Fibroblast of villous mesenchyme (primary cell): Measurements from ENCODE around the gene ATP6V1G2. TPM values are rescaled to one million over a fixed set of nuclear protein-coding genes. Genes with fewer than 3 reads are reported as not detected.

Source experiments
- DNase-seq: peaks from one replicate; pipeline ENCODE4 v3.0.0-alpha.2; 2010; ENCODE audit warnings: low read depth
- H3K4me3 ChIP-seq: 2 replicates; pipeline ENCODE4 v1.5.1; 2011; ENCODE audit warnings: low read depth, mild to moderate bottlenecking, low read length
- CTCF ChIP-seq: IDR thresholded peaks from 2 replicates; pipeline ENCODE4 v1.5.1; 2012; ENCODE audit warnings: low read depth, mild to moderate bottlenecking, low read length; ENCODE audit not compliant: insufficient read depth
- total RNA-seq: library from RNA; depleted of rRNA; stranded (reverse); fragments of >200 nt; gene quantifications from 2 replicates; pipeline ENCODE4 v1.2.3, GENCODE V29; 2012

Gene ATP6V1G2
- total RNA-seq, 1 donor, result 3.0 TPM

GRCh38 chr6:31586008-31586407 is 39.6 kb upstream of the ATP6V1G2 start, which contains the start of gene LST1:
Gene LST1, plus strand, starts transcription at chr6:31586277. Its CDS starts 1,023 bp downstream, at chr6:31587300.
- no peak within 1 kb of the TSS for H3K4me3 ChIP-seq
- DNase-seq, result no peak
- TF ChIP-seq CTCF, result no peak

- TF ChIP-seq CTCF, result peak; percentile 37
- no peak overlapping the region for H3K4me3 ChIP-seq
- DNase-seq, result no peak
Measured at GRCh38 chr6:31585491-31585890, 39.1 kb upstream of the ATP6V1G2 start.

- no peak for DNase-seq
- H3K4me3 ChIP-seq, result peak within 1 kb of the TSS; percentile 88
- TF ChIP-seq CTCF, result no peak
Measured at GRCh38 chr6:31582230-31582643, 35.8 kb upstream of the ATP6V1G2 start, which contains the start of gene LTB. Gene LTB, minus strand, starts transcription at chr6:31582424. Its CDS starts 7 bp downstream, at chr6:31582417.

GRCh38 chr6:31581434-31582229 is 35.2 kb upstream of the ATP6V1G2 start:
- H3K4me3 ChIP-seq, result peak overlapping the region; percentile 88
- no peak for TF ChIP-seq CTCF
- DNase-seq, result no peak

- peak; percentile 97 for TF ChIP-seq CTCF
- peak overlapping the region; percentile 88 for H3K4me3 ChIP-seq
- DNase-seq, result peak; percentile 81
Measured at GRCh38 chr6:31580807-31581433, 34.5 kb upstream of the ATP6V1G2 start.

GRCh38 chr6:31580438-31580740 is 34.0 kb upstream of the ATP6V1G2 start:
- no peak for TF ChIP-seq CTCF
- H3K4me3 ChIP-seq, result peak overlapping the region; percentile 88
- DNase-seq, result no peak
